ENCODE results near the gene MOB3A.

MOB3A gene

GRCh38 chr19:2033115-2033824, 62.9 kb downstream of the MOB3A start:
- TF ChIP-seq CTCF (IDR thresholded peaks at IDR 0.05; ENCODE audit: low read depth, low read length, poor library complexity, severe bottlenecking) (no peak), EZH2phosphoT487 (IDR thresholded peaks at IDR 0.05; ENCODE audit: borderline replicate concordance, low read length) (no peak)
- H3K27ac ChIP-seq (ENCODE audit: low read depth, low read length): no peak overlapping the region

DNA sequence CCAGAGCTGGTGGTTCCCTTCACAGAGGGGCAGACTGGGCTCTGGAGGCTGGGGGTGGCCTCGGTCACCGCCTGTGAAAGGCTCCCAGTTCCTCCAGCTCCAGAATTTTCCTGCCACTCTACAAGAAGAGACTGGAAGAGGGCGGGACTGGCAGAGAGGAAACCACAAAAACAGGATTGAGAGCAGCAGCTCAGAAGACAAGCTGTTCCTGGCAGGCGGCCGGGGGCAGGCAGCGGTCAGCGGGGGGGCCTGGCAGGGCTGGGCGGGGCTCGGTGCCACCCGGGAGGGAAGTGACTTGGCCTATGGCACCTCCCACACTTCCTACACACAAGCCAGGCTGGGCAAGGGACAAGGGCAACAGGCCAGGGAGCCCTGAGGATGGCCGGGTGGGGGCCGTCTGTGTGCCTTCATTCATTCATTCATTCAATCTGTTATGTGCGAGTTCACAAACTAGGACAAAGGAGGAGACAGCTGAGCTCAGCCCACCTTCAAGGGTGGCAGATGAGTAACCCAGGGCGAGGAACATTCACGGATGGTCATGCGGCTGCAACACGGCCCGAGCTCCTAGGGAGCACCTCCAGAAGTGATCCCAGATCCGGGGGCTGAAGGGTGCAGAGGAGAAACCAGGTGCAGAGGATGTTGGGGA, 63.7 kb downstream of the MOB3A start:
- H3K4me2 ChIP-seq (ENCODE audit: low read length): no peak overlapping the region

More at GRCh38 chr19:2033115-2033824, 62.9 kb downstream of the MOB3A start:
- Histone ChIP-seq H3F3A (ENCODE audit: control insufficient read depth, insufficient read depth) (peaks cover 24% of the 10 kb centered on the region), H3K9me3 (ENCODE audit: control insufficient read depth, insufficient read depth, low read length) (no peaks in the 10 kb centered on the region), H3K79me2 (ENCODE audit: control insufficient read depth, low read length) (no peaks in the 10 kb centered on the region), H4K20me1 (ENCODE audit: control insufficient read depth, insufficient read depth, low read depth, low read length) (no peaks in the 10 kb centered on the region), H3K4me1 (ENCODE audit: control insufficient read depth, low read length) (peaks cover 38% of the 10 kb centered on the region), H3K4me2 (ENCODE audit: low read length) (no peak overlapping the region), H3K9me2 (replicated peaks; ENCODE audit: control insufficient read depth, low read length) (no peaks in the 10 kb centered on the region), H3K4me3 (ENCODE audit: low read length) (no peak overlapping the region), H3K36me3 (ENCODE audit: control insufficient read depth, low read length) (peaks cover 11% of the 10 kb centered on the region), H3K27me3 (ENCODE audit: control insufficient read depth, low read length) (peaks cover 10% of the 10 kb centered on the region)

DNA sequence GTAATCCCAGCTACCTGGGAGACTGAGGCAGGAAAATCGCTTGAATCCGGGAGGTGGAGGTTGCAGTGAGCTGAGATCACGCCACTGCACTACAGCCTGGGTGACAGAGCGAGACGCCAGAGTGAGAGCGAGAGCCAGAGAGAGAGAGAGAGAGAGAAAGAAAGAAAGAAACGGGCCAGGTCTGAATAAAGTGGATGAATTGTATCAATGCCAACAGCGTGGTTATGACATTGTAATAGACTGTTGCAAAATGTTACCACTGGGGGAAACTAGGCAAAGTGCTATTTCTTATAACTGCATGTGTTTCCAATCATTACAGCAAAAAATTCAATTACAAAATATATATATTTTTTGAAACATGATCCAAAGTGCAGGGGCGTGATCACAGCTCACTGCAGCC, 68.8 kb downstream of the MOB3A start:
- peaks cover 5% of the 10 kb centered on the region for H3K27me3 ChIP-seq (ENCODE audit: control insufficient read depth, low read length)
- TF ChIP-seq EZH2phosphoT487 (IDR thresholded peaks at IDR 0.05; ENCODE audit: borderline replicate concordance, low read length) (no peak), CTCF (IDR thresholded peaks at IDR 0.05; ENCODE audit: low read depth, low read length, poor library complexity, severe bottlenecking) (no peak)

More for the DNA sequence above, 63.7 kb downstream of the MOB3A start:
- H4K20me1 ChIP-seq (ENCODE audit: control insufficient read depth, insufficient read depth, low read depth, low read length): no peaks in the 10 kb centered on the region
- H3K9me2 ChIP-seq (replicated peaks; ENCODE audit: control insufficient read depth, low read length): no peaks in the 10 kb centered on the region
- H3K27ac ChIP-seq (ENCODE audit: low read depth, low read length): no peak overlapping the region
- no peaks in the 10 kb centered on the region for H3K79me2 ChIP-seq (ENCODE audit: control insufficient read depth, low read length)
- H3K4me1 ChIP-seq (ENCODE audit: control insufficient read depth, low read length): peaks cover 29% of the 10 kb centered on the region
- no peak overlapping the region for H3K4me3 ChIP-seq (ENCODE audit: low read length)
- TF ChIP-seq EZH2phosphoT487 (IDR thresholded peaks at IDR 0.05; ENCODE audit: borderline replicate concordance, low read length) (no peak), CTCF (IDR thresholded peaks at IDR 0.05; ENCODE audit: low read depth, low read length, poor library complexity, severe bottlenecking) (no peak)
- peaks cover 16% of the 10 kb centered on the region for H3F3A ChIP-seq (ENCODE audit: control insufficient read depth, insufficient read depth)
- no peaks in the 10 kb centered on the region for H3K9me3 ChIP-seq (ENCODE audit: control insufficient read depth, insufficient read depth, low read length)
- H3K36me3 ChIP-seq (ENCODE audit: control insufficient read depth, low read length): peaks cover 2% of the 10 kb centered on the region; the same call in 1 of the 2 replicates
- H3K27me3 ChIP-seq (ENCODE audit: control insufficient read depth, low read length): peaks cover 10% of the 10 kb centered on the region

More for the DNA sequence above, 68.8 kb downstream of the MOB3A start:
- Histone ChIP-seq H3F3A (ENCODE audit: control insufficient read depth, insufficient read depth) (no peaks in the 10 kb centered on the region), H3K9me3 (ENCODE audit: control insufficient read depth, insufficient read depth, low read length) (no peaks in the 10 kb centered on the region), H3K4me1 (ENCODE audit: control insufficient read depth, low read length) (peaks cover 8% of the 10 kb centered on the region), H3K4me2 (ENCODE audit: low read length) (no peak overlapping the region), H3K79me2 (ENCODE audit: control insufficient read depth, low read length) (no peaks in the 10 kb centered on the region), H3K27ac (ENCODE audit: low read depth, low read length) (no peak overlapping the region), H3K36me3 (ENCODE audit: control insufficient read depth, low read length) (no peaks in the 10 kb centered on the region), H3K9me2 (replicated peaks; ENCODE audit: control insufficient read depth, low read length) (no peaks in the 10 kb centered on the region), H3K4me3 (ENCODE audit: low read length) (no peak overlapping the region), H4K20me1 (ENCODE audit: control insufficient read depth, insufficient read depth, low read depth, low read length) (no peaks in the 10 kb centered on the region)
